Heart right ventricle (tissue), 16 donors: ENCODE data around the gene COLGALT1. TPM values are rescaled to one million over a fixed set of nuclear protein-coding genes. Genes with fewer than 3 reads are reported as not detected.

Source experiments
- ATAC-seq, 8 donors: fragments of 200-7000 bp; cut with Tn5 transposase; one replicate each; pipeline ENCODE4 v1.9.1; 2020; ENCODE audit warnings: mild to moderate bottlenecking in 8 of 8, moderate library complexity in 8 of 8, moderate number of reproducible peaks in 1 of 8
- DNase-seq, 2 donors: peaks; one replicate each; pipeline ENCODE4 v3.0.0-alpha.2; 2020
- H3K27ac ChIP-seq, 10 donors: fragments of 200-600 bp; sonication (generic) in 2 of 10; one replicate each; pipeline versions ENCODE4 v1.5.0 to v1.8.0; 2020 to 2022; ENCODE audit warnings: mild to moderate bottlenecking in 3 of 10
- H3K27me3 ChIP-seq, 7 donors: fragments of 200-600 bp; one replicate each; pipeline ENCODE4 v1.8.0; 2021 to 2022; ENCODE audit warnings: mild to moderate bottlenecking in 2 of 7
- H3K36me3 ChIP-seq, 9 donors: fragments of 200-600 bp; sonication (generic) in 1 of 9; one replicate each; pipeline versions ENCODE4 v1.5.0 to v1.8.0; 2020 to 2022; ENCODE audit warnings: mild to moderate bottlenecking in 2 of 9
- H3K4me1 ChIP-seq, 9 donors: fragments of 200-600 bp; sonication (generic) in 1 of 9; one replicate each; pipeline versions ENCODE4 v1.5.0 to v1.8.0; 2020 to 2022; ENCODE audit warnings: mild to moderate bottlenecking in 4 of 9
- H3K4me3 ChIP-seq, 10 donors: fragments of 200-600 bp; sonication (generic) in 2 of 10; one replicate each; pipeline versions ENCODE4 v1.5.0 to v1.8.0; 2020 to 2022; ENCODE audit warnings: mild to moderate bottlenecking in 7 of 10, moderate library complexity in 2 of 10
- H3K9me3 ChIP-seq, 11 donors: fragments of 200-600 bp in 10 of 11; sonication (generic) in 2 of 11; one replicate each; pipeline versions ENCODE4 v1.5.0 to v1.8.0; 2013 to 2022; ENCODE audit warnings: mild to moderate bottlenecking in 2 of 11, control low read depth in 1 of 11, moderate library complexity in 1 of 11
- CTCF ChIP-seq, 9 donors: fragments of 200-600 bp; sonication (generic) in 2 of 9; IDR thresholded peaks; one replicate each; pipeline versions ENCODE4 v1.5.0 to v1.8.0; 2021 to 2022; ENCODE audit warnings: antibody characterized with exemption in 9 of 9, mild to moderate bottlenecking in 5 of 9, moderate library complexity in 1 of 9
- WGBS, 2 donors: extraction: QIAGEN DNeasy Blood & Tissue Kit; methylation state at CpG; one replicate each; pipeline ENCODE4 v1.1.7; 2013; ENCODE audit warnings: inconsistent platforms in 1 of 2; 5-methylcytosine and 5-hydroxymethylcytosine counted together
- intact Hi-C, 10 donors: fragments of 100-400 bp; cut with DNase I; formaldehyde crosslinking; loops; one replicate each; pipeline versions ENCODE4 v1.11.1 to v1.14.2; 2022
- polyA plus RNA-seq, 2 donors: library from polyadenylated mRNA; stranded (reverse); fragments of 200-250 nt; gene quantifications; one replicate each; pipeline ENCODE4 v1.2.3, GENCODE V29; 2013
- total RNA-seq, 10 donors: library from RNA; stranded (reverse); fragmentation: NEBNext Ultra II Directional in 3 of 10; extraction: Animal tissue kit (Norgen Biotek cat#: 25700) in 3 of 10; gene quantifications; one replicate each; pipeline versions ENCODE4 v1.2.1 to v1.2.4, GENCODE V29; 2021 to 2023
- donor health status: Arrhythmogenic right ventricular cardiomyopathy.
- donor health status: ischemic (EF 13 %, LVEDD 7.1; RV severe dilation, severe dysfunction).
- donor health status: healthy with polysubstance abuse.
- donor health status: DM: no; HTN: yes; CAD: no.
- donor health status: DM: no; HTN: no; CAD: no.
- donor health status: ischemic (EF 25% LVEDD 6.9; RV normal size, moderate dysfunction).
- donor health status: ischemic (EF 25% LVEDD 5.7; RV mildly dilated, moderate dysfunction).
- donor health status: healthy.
- donor health status: DM: yes; HTN: yes; CAD: no.
- donor health status: Ischemic cardiomyopathy.
- donor health status: ischemic (EF 35%, LVEDD 5.7; RV mildly dilated, moderate dysfunction).
- donor health status: nonischemic (EF 11% LVEDD 7.7; RV severe dilation, severe dysfunction).
- donor health status: DM: yes; HTN: yes; CAD: no.
- donor health status: PGD.
- donor health status: ischemic (EF 29% LVEDD 5.4; RV normal size, mild dysfunction).
- donor health status: nonischemic (EF 23%, LVEDD 6.1; RV moderate dilation, normal function).

COLGALT1 gene
- total and polyA plus RNA-seq, 12 donors = 19.7 to 73.8 (median 29.3) TPM

GRCh38 chr19:17525141-17525540 lies 30.3 kb upstream of the COLGALT1 start:
- ATAC-seq = no peak
- no peak overlapping the region for H3K4me3 ChIP-seq
- DNase-seq = no peak
- 77 to 84% methylated on average over 9 of the region's 9 CpGs for WGBS, 2 donors
- peaks cover 0 to 21% (median 4%) of the 10 kb centered on the region in 7 donors for H3K27me3 ChIP-seq
- H3K9me3 ChIP-seq = peaks cover 0 to 11% (median 0%) of the 10 kb centered on the region in 11 donors
- no peak overlapping the region for H3K27ac ChIP-seq
- H3K4me1 ChIP-seq = peaks cover 0 to 24% (median 11%) of the 10 kb centered on the region in 9 donors
- peaks cover 0 to 16% (median 5%) of the 10 kb centered on the region in 9 donors for H3K36me3 ChIP-seq
- intact Hi-C loops = no loop called here
- no peak for TF ChIP-seq CTCF (IDR thresholded peaks at IDR 0.05)

- Histone ChIP-seq H3K4me3 (no peak overlapping the region), H3K4me1 (peaks cover 0 to 24% (median 11%) of the 10 kb centered on the region in 9 donors), H3K36me3 (no peaks in the 10 kb centered on the region), H3K27me3 (peaks cover 0 to 32% (median 7%) of the 10 kb centered on the region in 7 donors), H3K9me3 (peaks cover 0 to 11% (median 0%) of the 10 kb centered on the region in 11 donors), H3K27ac (no peak overlapping the region)
- DNase-seq (no peak), ATAC-seq (no peak)
- WGBS, 2 donors = 65 to 69% methylated on average over 16 of the region's 16 CpGs
- intact Hi-C loops = no loop called here
- TF ChIP-seq CTCF (IDR thresholded peaks at IDR 0.05) = no peak
Measured at GRCh38 chr19:17526922-17527321, 28.5 kb upstream of the COLGALT1 start.

GRCh38 chr19:17527326-17527725 lies 28.1 kb upstream of the COLGALT1 start:
- intact Hi-C loops = no loop called here
- peaks cover 0 to 20% (median 11%) of the 10 kb centered on the region in 9 donors for H3K4me1 ChIP-seq
- H3K36me3 ChIP-seq = no peaks in the 10 kb centered on the region
- H3K4me3 ChIP-seq = no peak overlapping the region
- H3K27ac ChIP-seq = no peak overlapping the region
- peaks cover 0 to 11% (median 0%) of the 10 kb centered on the region in 11 donors for H3K9me3 ChIP-seq
- no peak for TF ChIP-seq CTCF (IDR thresholded peaks at IDR 0.05)
- 72 to 82% methylated on average over 10 of the region's 10 CpGs for WGBS, 2 donors
- DNase-seq (no peak), ATAC-seq (no peak)
- H3K27me3 ChIP-seq = peaks cover 0 to 37% (median 7%) of the 10 kb centered on the region in 7 donors

GRCh38 chr19:17528610-17529009 lies 26.8 kb upstream of the COLGALT1 start:
- Histone ChIP-seq H3K9me3 (peaks cover 0 to 11% (median 0%) of the 10 kb centered on the region in 11 donors), H3K27ac (no peak overlapping the region), H3K36me3 (no peaks in the 10 kb centered on the region), H3K4me3 (no peak overlapping the region), H3K4me1 (peaks cover 0 to 7% (median under 1%) of the 10 kb centered on the region in 9 donors), H3K27me3 (peaks cover 0 to 37% (median 7%) of the 10 kb centered on the region in 7 donors)
- intact Hi-C loops = no loop called here
- ATAC-seq = no peak
- no peak for TF ChIP-seq CTCF (IDR thresholded peaks at IDR 0.05)
- WGBS, 2 donors = 94 to 98% methylated on average over 3 of the region's 3 CpGs
- no peak for DNase-seq
